HEK293T (cell line): Measurements from ENCODE around the gene SLC9C2.

Experiments used
- ARNT ChIP-seq: fragments of 450-650 bp; IDR thresholded peaks from 2 replicates; pipeline ENCODE4 v1.6.1; 2017; ENCODE audit warnings: mild to moderate bottlenecking
- BHLHE40 ChIP-seq: fragments of 450-650 bp; IDR thresholded peaks from 2 replicates; pipeline ENCODE4 v1.6.1; 2016; ENCODE audit warnings: mild to moderate bottlenecking, moderate library complexity, borderline replicate concordance
- CTBP1 ChIP-seq: fragments of 450-650 bp; IDR thresholded peaks from 2 replicates; pipeline ENCODE4 v1.6.1; 2016; ENCODE audit warnings: borderline replicate concordance
- FOXA1 ChIP-seq: fragments of 450-650 bp; IDR thresholded peaks from 2 replicates; pipeline ENCODE4 v1.6.1; 2016; ENCODE audit warnings: mild to moderate bottlenecking
- FOXM1 ChIP-seq: fragments of 450-650 bp; IDR thresholded peaks from 2 replicates; pipeline ENCODE4 v1.6.1; 2017; ENCODE audit warnings: mild to moderate bottlenecking, borderline replicate concordance
- SP1 ChIP-seq: fragments of 450-650 bp; IDR thresholded peaks from 2 replicates; pipeline ENCODE4 v1.6.1; 2017

DNA sequence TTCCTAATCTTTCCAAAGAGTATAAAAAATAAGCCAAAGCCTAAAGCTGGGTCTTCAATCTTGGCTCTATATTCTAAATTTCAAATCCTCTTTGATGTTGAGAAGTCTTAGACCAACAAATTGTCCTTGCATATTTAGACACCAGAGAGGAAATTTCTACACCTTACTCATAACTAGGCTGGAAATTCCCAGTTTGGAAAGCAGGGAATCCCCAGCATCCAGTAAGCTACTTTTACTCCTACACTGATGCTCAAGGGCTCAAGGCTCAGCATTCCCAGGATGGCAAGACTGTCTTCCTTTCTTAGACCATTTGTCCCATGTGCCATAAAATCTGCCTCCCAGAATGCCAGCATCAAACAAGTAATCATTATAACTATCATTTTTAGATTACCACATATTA lies 97.5 kb downstream of the SLC9C2 start:
- TF ChIP-seq FOXA1: no peak
- TF ChIP-seq ARNT: no peak
- no peak for TF ChIP-seq FOXM1
- no peak for TF ChIP-seq CTBP1
- TF ChIP-seq SP1: no peak
- TF ChIP-seq BHLHE40: no peak
